HL-60 (cell line): ENCODE data around the gene SHE.

ENCODE experiments used
- DNase-seq, 2 experiments: peaks; one replicate each; pipeline ENCODE4 v3.0.0-alpha.2; 2010 to 2020; ENCODE audit warnings: low read depth in 1 of 2, low spot score in 1 of 2
- H3K27ac ChIP-seq: fragments of 250-450 bp; sonication (Bioruptor Pico); replicated peaks from 2 replicates; pipeline ENCODE4 v1.5.1; 2020; ENCODE audit warnings: mild to moderate bottlenecking, moderate library complexity
- H3K27me3 ChIP-seq: fragments of 250-450 bp; sonication (Bioruptor Pico); 2 replicates; pipeline ENCODE4 v1.5.1; 2021; ENCODE audit warnings: mild to moderate bottlenecking, moderate library complexity; ENCODE audit not compliant: insufficient read depth, poor library complexity, severe bottlenecking
- H3K4me3 ChIP-seq: replicated peaks from 2 replicates; pipeline ENCODE4 v1.5.1; 2011; ENCODE audit warnings: mild to moderate bottlenecking, control low read depth, low read length; ENCODE audit not compliant: insufficient read depth
- GABPA ChIP-seq: IDR thresholded peaks from 2 replicates; pipeline ENCODE4 v1.6.1; 2012; ENCODE audit warnings: low read depth
- POLR2AphosphoS5 ChIP-seq: IDR thresholded peaks from 2 replicates; pipeline ENCODE4 v1.6.1; 2012; ENCODE audit warnings: low read depth
- SPI1 ChIP-seq: IDR thresholded peaks from 2 replicates; pipeline ENCODE4 v1.6.1; 2012; ENCODE audit warnings: low read depth, mild to moderate bottlenecking, borderline replicate concordance
- TF ChIP-seq, protein P1 (sequence below): IDR thresholded peaks from 2 replicates; pipeline ENCODE4 v1.6.1; 2012; ENCODE audit warnings: low read depth; ENCODE audit not compliant: insufficient replicate concordance
- TF ChIP-seq, protein P2 (sequence below): IDR thresholded peaks from one replicate; pipeline ENCODE4 v1.5.1; 2011; ENCODE audit warnings: low read length, control low read depth, inconsistent platforms; ENCODE audit not compliant: insufficient read depth

The SHE gene

DNA sequence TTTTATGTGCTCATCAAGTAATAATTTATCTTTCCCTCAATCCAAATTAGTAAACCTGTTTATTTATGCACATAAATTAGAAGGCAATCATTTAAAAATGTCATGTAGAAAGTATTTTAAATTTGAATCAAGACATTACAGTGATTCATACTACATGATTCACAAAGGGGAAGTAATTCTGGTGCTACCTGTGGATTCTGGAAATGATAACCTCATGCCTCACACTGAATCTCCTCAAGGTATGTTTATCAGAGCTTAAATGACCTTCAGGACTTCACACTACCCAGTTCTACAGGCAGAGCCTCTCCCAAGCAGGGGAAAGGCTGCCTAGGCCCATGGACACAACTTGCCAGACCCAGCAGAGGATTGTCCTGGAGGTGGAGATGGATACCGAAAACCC is 25.4 kb downstream of the SHE start:
- DNase-seq: no peak
- H3K27me3 ChIP-seq: no peaks in the 10 kb centered on the region
- H3K27ac ChIP-seq: no peak overlapping the region
- H3K4me3 ChIP-seq: no peak overlapping the region
- TF ChIP-seq, protein P1, sequence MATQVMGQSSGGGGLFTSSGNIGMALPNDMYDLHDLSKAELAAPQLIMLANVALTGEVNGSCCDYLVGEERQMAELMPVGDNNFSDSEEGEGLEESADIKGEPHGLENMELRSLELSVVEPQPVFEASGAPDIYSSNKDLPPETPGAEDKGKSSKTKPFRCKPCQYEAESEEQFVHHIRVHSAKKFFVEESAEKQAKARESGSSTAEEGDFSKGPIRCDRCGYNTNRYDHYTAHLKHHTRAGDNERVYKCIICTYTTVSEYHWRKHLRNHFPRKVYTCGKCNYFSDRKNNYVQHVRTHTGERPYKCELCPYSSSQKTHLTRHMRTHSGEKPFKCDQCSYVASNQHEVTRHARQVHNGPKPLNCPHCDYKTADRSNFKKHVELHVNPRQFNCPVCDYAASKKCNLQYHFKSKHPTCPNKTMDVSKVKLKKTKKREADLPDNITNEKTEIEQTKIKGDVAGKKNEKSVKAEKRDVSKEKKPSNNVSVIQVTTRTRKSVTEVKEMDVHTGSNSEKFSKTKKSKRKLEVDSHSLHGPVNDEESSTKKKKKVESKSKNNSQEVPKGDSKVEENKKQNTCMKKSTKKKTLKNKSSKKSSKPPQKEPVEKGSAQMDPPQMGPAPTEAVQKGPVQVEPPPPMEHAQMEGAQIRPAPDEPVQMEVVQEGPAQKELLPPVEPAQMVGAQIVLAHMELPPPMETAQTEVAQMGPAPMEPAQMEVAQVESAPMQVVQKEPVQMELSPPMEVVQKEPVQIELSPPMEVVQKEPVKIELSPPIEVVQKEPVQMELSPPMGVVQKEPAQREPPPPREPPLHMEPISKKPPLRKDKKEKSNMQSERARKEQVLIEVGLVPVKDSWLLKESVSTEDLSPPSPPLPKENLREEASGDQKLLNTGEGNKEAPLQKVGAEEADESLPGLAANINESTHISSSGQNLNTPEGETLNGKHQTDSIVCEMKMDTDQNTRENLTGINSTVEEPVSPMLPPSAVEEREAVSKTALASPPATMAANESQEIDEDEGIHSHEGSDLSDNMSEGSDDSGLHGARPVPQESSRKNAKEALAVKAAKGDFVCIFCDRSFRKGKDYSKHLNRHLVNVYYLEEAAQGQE: no peak
- TF ChIP-seq, protein P2, sequence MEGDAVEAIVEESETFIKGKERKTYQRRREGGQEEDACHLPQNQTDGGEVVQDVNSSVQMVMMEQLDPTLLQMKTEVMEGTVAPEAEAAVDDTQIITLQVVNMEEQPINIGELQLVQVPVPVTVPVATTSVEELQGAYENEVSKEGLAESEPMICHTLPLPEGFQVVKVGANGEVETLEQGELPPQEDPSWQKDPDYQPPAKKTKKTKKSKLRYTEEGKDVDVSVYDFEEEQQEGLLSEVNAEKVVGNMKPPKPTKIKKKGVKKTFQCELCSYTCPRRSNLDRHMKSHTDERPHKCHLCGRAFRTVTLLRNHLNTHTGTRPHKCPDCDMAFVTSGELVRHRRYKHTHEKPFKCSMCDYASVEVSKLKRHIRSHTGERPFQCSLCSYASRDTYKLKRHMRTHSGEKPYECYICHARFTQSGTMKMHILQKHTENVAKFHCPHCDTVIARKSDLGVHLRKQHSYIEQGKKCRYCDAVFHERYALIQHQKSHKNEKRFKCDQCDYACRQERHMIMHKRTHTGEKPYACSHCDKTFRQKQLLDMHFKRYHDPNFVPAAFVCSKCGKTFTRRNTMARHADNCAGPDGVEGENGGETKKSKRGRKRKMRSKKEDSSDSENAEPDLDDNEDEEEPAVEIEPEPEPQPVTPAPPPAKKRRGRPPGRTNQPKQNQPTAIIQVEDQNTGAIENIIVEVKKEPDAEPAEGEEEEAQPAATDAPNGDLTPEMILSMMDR: no peak
- TF ChIP-seq SPI1 (no peak), POLR2AphosphoS5 (no peak), GABPA (no peak)

DNA sequence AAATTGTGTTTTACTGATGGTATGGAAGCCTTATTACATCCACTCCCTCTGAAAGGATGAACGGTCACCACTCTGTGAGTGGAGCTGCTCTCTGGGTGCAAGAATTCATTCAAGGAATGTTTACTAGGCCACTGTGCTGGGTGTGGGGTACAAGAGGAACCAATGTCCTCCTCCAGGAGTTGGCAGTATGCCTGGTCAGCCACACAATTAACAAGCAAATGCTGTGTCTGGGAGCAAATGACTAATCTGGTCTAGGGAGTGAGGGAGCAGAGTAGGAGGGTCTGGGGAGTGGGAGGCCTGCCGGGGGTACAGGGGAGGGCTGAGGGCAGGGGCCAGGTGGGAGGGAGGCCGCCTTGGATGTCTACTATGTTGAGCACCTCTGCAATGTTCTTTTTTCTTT is 27.4 kb downstream of the SHE start:
- DNase-seq: peak in 1 of 2 experiments; percentile 55
- Histone ChIP-seq H3K27me3 (no peaks in the 10 kb centered on the region), H3K27ac (no peak overlapping the region), H3K4me3 (no peak overlapping the region)
- TF ChIP-seq SPI1: no peak
- no peak for TF ChIP-seq GABPA
- TF ChIP-seq POLR2AphosphoS5: no peak
- TF ChIP-seq, protein P1: no peak
- TF ChIP-seq, protein P2: no peak

DNA sequence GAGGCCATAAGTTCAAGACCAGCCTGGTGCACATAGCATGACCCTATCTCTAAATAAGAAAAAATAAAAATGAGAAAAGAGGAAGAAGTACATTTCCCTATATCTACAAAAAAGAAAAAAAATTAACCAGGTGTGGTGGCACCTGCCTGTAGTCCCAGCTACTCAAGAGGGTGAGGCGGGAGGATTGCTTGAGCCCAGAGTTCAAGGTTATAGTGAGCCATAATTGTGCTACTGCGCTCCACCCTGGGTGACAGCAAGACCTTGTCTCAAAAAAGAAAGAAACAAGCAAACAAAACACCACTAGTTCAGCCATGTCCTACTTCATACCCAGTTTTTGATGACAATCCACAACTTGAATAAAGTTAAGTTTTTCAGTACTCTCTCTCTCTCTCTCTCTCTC is 30.9 kb downstream of the SHE start:
- TF ChIP-seq GABPA (no peak), SPI1 (no peak), POLR2AphosphoS5 (no peak)
- TF ChIP-seq, protein P2: no peak
- TF ChIP-seq, protein P1: no peak
- Histone ChIP-seq H3K27ac (no peak overlapping the region), H3K27me3 (no peaks in the 10 kb centered on the region), H3K4me3 (no peak overlapping the region)
- DNase-seq: no peak
